Rectal smooth muscle tissue (tissue), 1 donor: ENCODE measurements around the gene TACC2.
"Not testable (repeated sequence)": the region's sequence is repeated elsewhere in the genome, so short reads cannot be mapped to it uniquely, and the experiment has no call there.

Source experiments
- H3K27ac ChIP-seq: one replicate; pipeline ENCODE4 v1.7.0; 2013; ENCODE audit warnings: low read depth, low read length, inconsistent platforms
- H3K27me3 ChIP-seq: one replicate; pipeline ENCODE4 v1.7.0; 2013; ENCODE audit warnings: low read length; ENCODE audit not compliant: control insufficient read depth, insufficient read depth
- H3K36me3 ChIP-seq: one replicate; pipeline ENCODE4 v1.7.0; 2013; ENCODE audit warnings: low read length; ENCODE audit not compliant: control insufficient read depth, insufficient read depth
- H3K4me1 ChIP-seq: one replicate; pipeline ENCODE4 v1.7.0; 2013; ENCODE audit warnings: low read length; ENCODE audit not compliant: control insufficient read depth, insufficient read depth
- H3K4me3 ChIP-seq: one replicate; pipeline ENCODE4 v1.7.0; 2013; ENCODE audit warnings: low read length
- H3K9ac ChIP-seq: one replicate; pipeline ENCODE4 v1.7.0; 2013; ENCODE audit warnings: low read length

Gene TACC2

GRCh38 chr10:122203180-122203579 lies 214.2 kb downstream of the TACC2 start:
- not testable (repeated sequence) for H3K36me3 ChIP-seq, H3K9ac ChIP-seq, H3K27me3 ChIP-seq, H3K4me3 ChIP-seq, H3K4me1 ChIP-seq, H3K27ac ChIP-seq

DNA sequence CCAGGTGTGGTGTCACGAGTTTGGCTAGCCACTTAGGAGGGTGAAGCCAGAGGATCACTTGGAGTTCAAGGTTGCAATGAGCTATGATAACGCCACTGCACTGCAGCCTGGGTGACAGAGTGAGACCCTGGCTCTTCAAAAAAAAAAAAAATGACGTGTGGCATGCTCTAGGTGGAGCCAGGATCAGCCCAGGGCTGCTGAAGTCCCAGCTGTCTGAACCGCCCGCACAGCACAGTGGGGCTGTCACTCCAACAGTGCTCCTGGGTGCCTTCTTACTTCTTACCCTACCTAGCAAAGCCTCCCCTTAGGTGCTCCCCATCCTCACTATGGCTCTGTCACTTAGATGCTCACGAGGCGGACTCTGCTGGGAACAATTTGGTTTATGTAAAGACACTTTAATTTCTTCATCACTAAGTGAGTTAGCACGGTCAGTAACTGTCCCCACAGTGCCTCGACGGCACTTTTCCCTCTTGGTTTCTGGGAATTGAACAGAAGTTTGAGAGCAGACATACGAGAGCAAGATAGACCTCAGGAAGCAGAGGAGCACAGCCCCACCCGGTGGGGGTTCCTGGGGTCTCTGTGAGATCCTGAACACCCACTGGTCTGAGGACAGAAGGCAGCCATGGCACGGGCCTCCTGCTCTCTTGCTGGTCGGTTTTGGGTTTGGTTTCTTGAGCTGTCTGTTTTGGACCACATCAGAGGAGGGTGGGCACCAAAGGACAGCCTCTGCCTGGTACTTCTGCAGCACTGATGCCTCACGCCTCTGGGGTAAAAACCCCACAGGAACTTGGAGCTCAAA lies 215.9 kb downstream of the TACC2 start:
- Histone ChIP-seq H3K36me3 (peaks cover 9% of the 10 kb centered on the region), H3K27me3 (no peaks in the 10 kb centered on the region), H3K27ac (no peak overlapping the region), H3K4me1 (no peaks in the 10 kb centered on the region), H3K4me3 (no peak overlapping the region), H3K9ac (no peak overlapping the region)

DNA sequence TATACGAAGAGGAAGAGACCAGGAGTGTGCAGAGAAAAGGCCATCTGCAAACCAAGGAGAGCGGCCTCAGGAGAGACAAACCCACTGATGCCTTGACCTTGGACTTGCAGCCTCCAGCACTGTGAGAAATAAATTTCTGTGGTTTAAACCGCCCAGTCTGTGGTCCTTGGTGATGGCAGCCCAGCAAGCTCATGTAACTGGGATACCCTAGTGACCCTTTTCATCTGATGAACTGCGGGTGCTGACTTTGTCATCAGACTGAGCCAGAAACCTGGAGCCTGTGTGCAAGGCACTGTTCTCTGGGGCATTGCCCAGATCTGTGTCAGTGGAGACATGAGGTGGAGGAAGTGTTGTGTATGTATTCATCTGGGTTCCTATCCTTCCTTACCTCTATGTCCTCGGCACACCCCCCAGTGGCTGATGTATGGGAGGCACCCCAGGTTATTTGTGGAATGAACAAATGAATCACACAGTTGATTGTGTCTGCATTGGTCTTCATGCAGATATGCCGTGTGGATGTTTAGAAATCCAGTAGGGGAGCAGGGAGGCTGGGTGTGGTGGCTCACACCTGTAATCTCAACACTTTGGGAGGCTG lies 217.6 kb downstream of the TACC2 start:
- Histone ChIP-seq H3K36me3 (peaks cover 13% of the 10 kb centered on the region), H3K4me3 (no peak overlapping the region), H3K27ac (no peak overlapping the region)

GRCh38 chr10:122207163-122207562 lies 218.2 kb downstream of the TACC2 start:
- no peaks in the 10 kb centered on the region for H3K4me1 ChIP-seq
- no peak overlapping the region for H3K27ac ChIP-seq
- no peaks in the 10 kb centered on the region for H3K27me3 ChIP-seq
- H3K36me3 ChIP-seq, result peaks cover 15% of the 10 kb centered on the region
- H3K9ac ChIP-seq, result no peak overlapping the region
- no peak overlapping the region for H3K4me3 ChIP-seq

More for the DNA sequence above, 217.6 kb downstream of the TACC2 start:
- Histone ChIP-seq H3K4me1 (no peaks in the 10 kb centered on the region), H3K9ac (no peak overlapping the region), H3K27me3 (no peaks in the 10 kb centered on the region)

GRCh38 chr10:122207596-122207995 lies 218.6 kb downstream of the TACC2 start:
- Histone ChIP-seq H3K9ac (no peak overlapping the region), H3K4me3 (no peak overlapping the region), H3K27ac (no peak overlapping the region), H3K36me3 (peaks cover 15% of the 10 kb centered on the region), H3K4me1 (no peaks in the 10 kb centered on the region), H3K27me3 (no peaks in the 10 kb centered on the region)

- H3K27me3 ChIP-seq, result no peaks in the 10 kb centered on the region
- peaks cover 15% of the 10 kb centered on the region for H3K36me3 ChIP-seq
- no peak overlapping the region for H3K9ac ChIP-seq
- H3K4me3 ChIP-seq, result no peak overlapping the region
- H3K27ac ChIP-seq, result no peak overlapping the region
- no peaks in the 10 kb centered on the region for H3K4me1 ChIP-seq
Observed at GRCh38 chr10:122208571-122209430, 219.8 kb downstream of the TACC2 start.

- Histone ChIP-seq H3K4me3 (no peak overlapping the region), H3K27me3 (no peaks in the 10 kb centered on the region), H3K4me1 (no peaks in the 10 kb centered on the region), H3K9ac (no peak overlapping the region), H3K36me3 (peaks cover 9% of the 10 kb centered on the region), H3K27ac (no peak overlapping the region)
Observed at GRCh38 chr10:122210481-122211265, 221.7 kb downstream of the TACC2 start.

- no peaks in the 10 kb centered on the region for H3K4me1 ChIP-seq
- no peak overlapping the region for H3K9ac ChIP-seq
- no peak overlapping the region for H3K27ac ChIP-seq
- peaks cover 16% of the 10 kb centered on the region for H3K36me3 ChIP-seq
- no peaks in the 10 kb centered on the region for H3K27me3 ChIP-seq
- H3K4me3 ChIP-seq, result no peak overlapping the region
Observed at GRCh38 chr10:122213364-122213763, 224.4 kb downstream of the TACC2 start.

DNA sequence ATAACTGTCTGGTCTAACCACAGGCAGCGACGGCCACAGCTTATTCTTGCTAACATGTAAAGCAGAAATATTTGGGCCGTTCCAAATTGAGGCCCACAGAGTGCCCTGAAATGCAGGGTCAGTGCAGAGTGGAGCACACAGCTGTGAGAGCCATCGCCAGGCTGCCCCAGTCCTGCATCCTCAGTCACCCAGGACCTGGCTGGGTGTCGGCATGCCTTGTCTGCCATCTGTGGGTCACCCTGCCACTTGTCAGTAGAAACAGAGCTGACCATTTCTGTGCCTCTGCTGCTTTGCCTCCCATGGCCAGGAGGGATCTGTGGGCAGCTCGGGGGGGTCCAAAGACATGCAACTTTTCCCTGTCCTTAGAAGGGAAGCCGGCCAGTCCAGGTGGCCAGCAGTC lies 224.8 kb downstream of the TACC2 start:
- Histone ChIP-seq H3K4me3 (no peak overlapping the region), H3K36me3 (peaks cover 19% of the 10 kb centered on the region), H3K9ac (no peak overlapping the region), H3K4me1 (no peaks in the 10 kb centered on the region), H3K27ac (no peak overlapping the region), H3K27me3 (no peaks in the 10 kb centered on the region)

- Histone ChIP-seq H3K36me3 (peaks cover 19% of the 10 kb centered on the region), H3K27ac (no peak overlapping the region)
Observed at GRCh38 chr10:122216047-122216446, 227.1 kb downstream of the TACC2 start.

GRCh38 chr10:122219340-122219739 lies 230.4 kb downstream of the TACC2 start:
- H3K4me3 ChIP-seq, result no peak overlapping the region
- H3K4me1 ChIP-seq, result no peaks in the 10 kb centered on the region
- H3K27ac ChIP-seq, result no peak overlapping the region
- H3K27me3 ChIP-seq, result no peaks in the 10 kb centered on the region
- no peak overlapping the region for H3K9ac ChIP-seq
- H3K36me3 ChIP-seq, result peaks cover 15% of the 10 kb centered on the region

More at GRCh38 chr10:122216047-122216446, 227.1 kb downstream of the TACC2 start:
- H3K4me3 ChIP-seq, result no peak overlapping the region
- H3K4me1 ChIP-seq, result no peaks in the 10 kb centered on the region
- no peaks in the 10 kb centered on the region for H3K27me3 ChIP-seq
- no peak overlapping the region for H3K9ac ChIP-seq

GRCh38 chr10:122220736-122221135 lies 231.8 kb downstream of the TACC2 start:
- H3K9ac ChIP-seq, result no peak overlapping the region

More at GRCh38 chr10:122220736-122221135, 231.8 kb downstream of the TACC2 start:
- Histone ChIP-seq H3K4me3 (no peak overlapping the region), H3K36me3 (peaks cover 16% of the 10 kb centered on the region), H3K27me3 (no peaks in the 10 kb centered on the region), H3K4me1 (no peaks in the 10 kb centered on the region), H3K27ac (no peak overlapping the region)
